Gastrocnemius medialis (tissue), 4 donors: ENCODE data around the gene CHST8.

Source experiments
- POLR2A ChIP-seq, 2 donors: fragments of 450-650 bp; IDR thresholded peaks; one replicate each; pipeline ENCODE4 v1.6.1; 2017; ENCODE audit warnings: antibody characterized with exemption in 2 of 2, mild to moderate bottlenecking in 2 of 2, moderate library complexity in 2 of 2
- TF ChIP-seq, protein P1 (sequence below), 5 experiments: fragments of 450-650 bp in 3 of 5; fragments of 200-600 bp in 2 of 5; sonication (generic) in 2 of 5; IDR thresholded peaks in 4 of 5; conservative IDR thresholded peaks in 1 of 5; 1 replicate in 4 of 5; 2 replicates in 1 of 5; pipeline ENCODE4 v1.5.1; 2016 to 2019; ENCODE audit warnings: antibody characterized with exemption in 5 of 5, mild to moderate bottlenecking in 3 of 5, moderate library complexity in 3 of 5

DNA sequence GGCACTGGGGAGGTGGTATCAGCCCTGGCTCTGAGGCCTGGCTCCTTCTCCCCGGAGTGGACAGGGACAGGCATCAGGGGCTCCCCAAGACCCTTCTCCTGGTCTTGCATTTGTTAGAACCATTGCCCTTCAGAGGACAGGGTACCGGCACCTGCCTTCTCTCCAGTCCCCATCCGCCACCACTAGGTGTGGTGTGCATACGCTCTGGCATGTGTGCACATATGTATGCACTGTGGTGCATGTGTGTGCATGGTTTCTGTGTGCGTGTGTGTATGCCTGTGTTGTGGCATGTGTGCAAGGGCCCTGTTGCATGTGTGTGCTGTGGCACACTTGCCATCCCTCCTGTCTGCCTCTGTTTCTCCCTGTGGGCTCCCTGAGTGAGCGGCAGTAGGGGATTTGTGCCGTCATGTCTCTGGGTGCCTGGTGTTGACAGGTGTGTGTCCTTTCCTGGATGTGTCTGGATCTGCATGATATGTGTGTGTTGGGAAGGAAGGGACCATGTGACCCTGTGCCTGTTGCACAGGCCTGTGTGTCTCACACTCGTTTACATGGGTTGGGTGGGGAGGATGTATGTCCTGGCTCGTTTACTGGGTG, 184.2 kb downstream of the CHST8 start:
- TF ChIP-seq, protein P1, sequence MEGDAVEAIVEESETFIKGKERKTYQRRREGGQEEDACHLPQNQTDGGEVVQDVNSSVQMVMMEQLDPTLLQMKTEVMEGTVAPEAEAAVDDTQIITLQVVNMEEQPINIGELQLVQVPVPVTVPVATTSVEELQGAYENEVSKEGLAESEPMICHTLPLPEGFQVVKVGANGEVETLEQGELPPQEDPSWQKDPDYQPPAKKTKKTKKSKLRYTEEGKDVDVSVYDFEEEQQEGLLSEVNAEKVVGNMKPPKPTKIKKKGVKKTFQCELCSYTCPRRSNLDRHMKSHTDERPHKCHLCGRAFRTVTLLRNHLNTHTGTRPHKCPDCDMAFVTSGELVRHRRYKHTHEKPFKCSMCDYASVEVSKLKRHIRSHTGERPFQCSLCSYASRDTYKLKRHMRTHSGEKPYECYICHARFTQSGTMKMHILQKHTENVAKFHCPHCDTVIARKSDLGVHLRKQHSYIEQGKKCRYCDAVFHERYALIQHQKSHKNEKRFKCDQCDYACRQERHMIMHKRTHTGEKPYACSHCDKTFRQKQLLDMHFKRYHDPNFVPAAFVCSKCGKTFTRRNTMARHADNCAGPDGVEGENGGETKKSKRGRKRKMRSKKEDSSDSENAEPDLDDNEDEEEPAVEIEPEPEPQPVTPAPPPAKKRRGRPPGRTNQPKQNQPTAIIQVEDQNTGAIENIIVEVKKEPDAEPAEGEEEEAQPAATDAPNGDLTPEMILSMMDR (IDR thresholded peaks at IDR 0.05 in 4 of 5, conservative IDR thresholded peaks at IDR 0.05 in 1 of 5): no peak
- no peak for TF ChIP-seq POLR2A (IDR thresholded peaks at IDR 0.05)
